ENCODE measurements around the gene PFKFB3. TPM values are rescaled to one million over a fixed set of nuclear protein-coding genes. Genes with fewer than 3 reads are reported as not detected.

PFKFB3 gene
- total and polyA plus RNA-seq, 12 donors: 5.5 to 77.3 (median 14.7) TPM

GRCh38 chr10:6271663-6272062 lies 68.9 kb downstream of the PFKFB3 start:
- intact Hi-C loops (cut with DNase I): loop anchor here in 1 of 10 donors (10.0 kb wide), 1 partner anchor 133 kb away; no protein-coding TSS in a partner anchor
- 85 to 89% methylated on average over 3 of the region's 3 CpGs for WGBS, 2 donors
- peak overlapping the region in 1 of 10 donors; percentile 84 for H3K27ac ChIP-seq
- no peak overlapping the region for H3K4me3 ChIP-seq
- no peak for TF ChIP-seq CTCF (IDR thresholded peaks at IDR 0.05)
- no peaks in the 10 kb centered on the region for H3K9me3 ChIP-seq
- no peaks in the 10 kb centered on the region for H3K36me3 ChIP-seq
- peaks cover 0 to 72% (median 6%) of the 10 kb centered on the region in 9 donors for H3K4me1 ChIP-seq
- DNase-seq (no peak), ATAC-seq (no peak)
- no peaks in the 10 kb centered on the region for H3K27me3 ChIP-seq

- no peak for ATAC-seq
These were observed 69.4 kb downstream of the PFKFB3 start for GRCh38 chr10:6272126-6272525.

GRCh38 chr10:6273351-6273750 lies 70.6 kb downstream of the PFKFB3 start:
- ATAC-seq (no peak), DNase-seq (no peak)
- H3K27me3 ChIP-seq: no peaks in the 10 kb centered on the region
- intact Hi-C loops (cut with DNase I): loop anchor here in 1 of 10 donors (10.0 kb wide), 1 partner anchor 131 kb away; no protein-coding TSS in a partner anchor
- peak overlapping the region in 1 of 10 donors; percentile 92 for H3K27ac ChIP-seq
- no peak overlapping the region for H3K4me3 ChIP-seq
- H3K9me3 ChIP-seq: no peaks in the 10 kb centered on the region
- no peaks in the 10 kb centered on the region for H3K36me3 ChIP-seq
- no peak for TF ChIP-seq CTCF (IDR thresholded peaks at IDR 0.05)
- peaks cover 0 to 56% (median 6%) of the 10 kb centered on the region in 9 donors for H3K4me1 ChIP-seq
- 81 to 82% methylated on average over 11 of the region's 11 CpGs for WGBS, 2 donors

More at GRCh38 chr10:6272126-6272525, 69.4 kb downstream of the PFKFB3 start:
- peaks cover 0 to 68% (median 6%) of the 10 kb centered on the region in 9 donors for H3K4me1 ChIP-seq
- no peaks in the 10 kb centered on the region for H3K36me3 ChIP-seq
- H3K4me3 ChIP-seq: no peak overlapping the region
- no peak overlapping the region for H3K27ac ChIP-seq
- 91 to 96% methylated on average over 10 of the region's 10 CpGs for WGBS, 2 donors
- intact Hi-C loops (cut with DNase I): loop anchor here in 1 of 10 donors (10.0 kb wide), 1 partner anchor 133 kb away; no protein-coding TSS in a partner anchor
- no peaks in the 10 kb centered on the region for H3K9me3 ChIP-seq
- no peak for DNase-seq
- TF ChIP-seq CTCF (IDR thresholded peaks at IDR 0.05): no peak
- no peaks in the 10 kb centered on the region for H3K27me3 ChIP-seq

- no peak for ATAC-seq
- peaks cover 0 to 54% (median 6%) of the 10 kb centered on the region in 9 donors for H3K4me1 ChIP-seq
- no peaks in the 10 kb centered on the region for H3K9me3 ChIP-seq
- no peak for TF ChIP-seq CTCF (IDR thresholded peaks at IDR 0.05)
- no peak for DNase-seq
- H3K4me3 ChIP-seq: no peak overlapping the region
- no peaks in the 10 kb centered on the region for H3K27me3 ChIP-seq
- no peaks in the 10 kb centered on the region for H3K36me3 ChIP-seq
- 92 to 93% methylated on average over 4 of the region's 4 CpGs for WGBS, 2 donors
- intact Hi-C loops (cut with DNase I): loop anchor here in 1 of 10 donors (2.0 to 10.0 kb wide), 2 partner anchors 71 to 131 kb away; partner anchors contain the start of gene PFKFB3
- peak overlapping the region in 3 of 10 donors; percentile 65 to 92 (median 73) for H3K27ac ChIP-seq
These were observed 71.3 kb downstream of the PFKFB3 start for GRCh38 chr10:6274040-6274439.

All from heart right ventricle (tissue), 16 donors.